ENCODE results near the gene ZNF785.

- TF ChIP-seq POLR2A (IDR thresholded peaks at IDR 0.05) = no peak
- TF ChIP-seq CTCF (IDR thresholded peaks at IDR 0.05) = no peak
Observed at GRCh38 chr16:30533146-30533522, 52.4 kb downstream of the ZNF785 start.

All from gastroesophageal sphincter (tissue), 3 donors.